GM10266 (cell line): ENCODE measurements around the gene CACNB1.
"Not testable (repeated sequence)": the region's sequence is repeated elsewhere in the genome, so short reads cannot be mapped to it uniquely, and the experiment has no call there.

Experiments used
- DNase-seq: peaks from one replicate; pipeline ENCODE4 v3.0.0; 2012; ENCODE audit errors: extremely low spot score
- TF ChIP-seq, protein P1 (sequence below): IDR thresholded peaks from 2 replicates; pipeline ENCODE4 v1.5.1; 2012; ENCODE audit warnings: mild to moderate bottlenecking, low read depth; ENCODE audit not compliant: control insufficient read depth, insufficient read depth; ENCODE audit errors: missing control alignments

CACNB1 gene

DNA sequence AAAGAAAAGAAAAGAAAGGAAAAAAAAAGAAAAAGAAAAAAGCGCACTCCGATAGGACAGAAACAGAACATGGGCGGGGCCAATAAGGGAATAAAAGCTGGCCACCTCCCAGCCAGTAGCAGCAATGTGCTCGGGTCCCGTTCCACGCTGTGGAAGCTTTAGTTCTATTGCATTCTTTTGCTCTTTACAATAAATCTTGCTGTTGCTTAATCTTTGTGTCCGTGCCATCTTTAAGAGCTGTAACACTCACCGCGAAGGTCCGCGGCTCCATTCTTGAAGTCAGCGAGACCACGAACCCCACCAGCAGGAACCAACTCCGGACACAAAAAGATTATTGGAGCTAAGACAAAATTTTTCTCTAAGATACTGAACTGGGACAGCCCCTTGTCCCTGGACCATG lies 28.4 kb downstream of the CACNB1 start:
- TF ChIP-seq, protein P1, sequence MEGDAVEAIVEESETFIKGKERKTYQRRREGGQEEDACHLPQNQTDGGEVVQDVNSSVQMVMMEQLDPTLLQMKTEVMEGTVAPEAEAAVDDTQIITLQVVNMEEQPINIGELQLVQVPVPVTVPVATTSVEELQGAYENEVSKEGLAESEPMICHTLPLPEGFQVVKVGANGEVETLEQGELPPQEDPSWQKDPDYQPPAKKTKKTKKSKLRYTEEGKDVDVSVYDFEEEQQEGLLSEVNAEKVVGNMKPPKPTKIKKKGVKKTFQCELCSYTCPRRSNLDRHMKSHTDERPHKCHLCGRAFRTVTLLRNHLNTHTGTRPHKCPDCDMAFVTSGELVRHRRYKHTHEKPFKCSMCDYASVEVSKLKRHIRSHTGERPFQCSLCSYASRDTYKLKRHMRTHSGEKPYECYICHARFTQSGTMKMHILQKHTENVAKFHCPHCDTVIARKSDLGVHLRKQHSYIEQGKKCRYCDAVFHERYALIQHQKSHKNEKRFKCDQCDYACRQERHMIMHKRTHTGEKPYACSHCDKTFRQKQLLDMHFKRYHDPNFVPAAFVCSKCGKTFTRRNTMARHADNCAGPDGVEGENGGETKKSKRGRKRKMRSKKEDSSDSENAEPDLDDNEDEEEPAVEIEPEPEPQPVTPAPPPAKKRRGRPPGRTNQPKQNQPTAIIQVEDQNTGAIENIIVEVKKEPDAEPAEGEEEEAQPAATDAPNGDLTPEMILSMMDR: no peak
- DNase-seq: no peak

DNA sequence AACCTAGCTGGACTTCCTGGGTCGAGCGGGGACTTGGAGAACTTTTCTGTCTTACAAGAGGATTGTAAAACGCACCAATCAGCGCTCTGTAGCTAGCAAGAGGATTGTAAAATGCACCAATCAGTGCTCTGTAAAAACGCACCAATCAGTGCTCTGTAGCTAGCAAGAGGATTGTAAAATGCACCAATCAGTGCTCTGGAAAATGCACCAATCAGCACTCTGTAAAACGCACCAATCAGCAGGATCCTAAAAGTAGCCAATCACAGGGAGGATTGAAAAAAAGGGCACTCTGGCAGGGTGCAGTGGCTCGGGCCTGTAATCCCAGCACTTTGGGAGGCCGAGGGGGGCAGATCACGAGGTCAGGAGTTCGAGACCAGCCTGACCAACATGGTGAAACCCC lies 29.0 kb downstream of the CACNB1 start:
- not testable (repeated sequence) for DNase-seq

DNA sequence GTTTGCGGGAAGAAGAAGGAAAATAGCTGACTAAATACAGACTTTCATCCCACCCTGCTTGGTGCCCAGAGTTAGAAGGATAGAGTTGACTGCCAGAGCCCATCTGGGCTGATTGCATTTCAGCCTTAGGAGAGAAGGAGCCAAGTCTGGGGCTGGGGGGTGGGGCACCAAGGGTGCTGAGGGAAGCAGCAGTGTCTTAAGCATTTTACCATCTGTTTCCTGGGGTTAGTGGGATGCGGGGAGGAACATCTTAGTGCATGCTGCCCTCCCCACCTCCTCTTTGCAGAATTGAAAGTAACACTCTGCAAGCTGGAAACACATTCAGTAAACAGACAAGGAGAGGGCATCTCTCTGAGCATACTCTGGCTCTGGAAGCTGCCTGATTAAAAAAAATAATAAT lies 30.0 kb downstream of the CACNB1 start:
- TF ChIP-seq, protein P1: no peak
- no peak for DNase-seq

DNA sequence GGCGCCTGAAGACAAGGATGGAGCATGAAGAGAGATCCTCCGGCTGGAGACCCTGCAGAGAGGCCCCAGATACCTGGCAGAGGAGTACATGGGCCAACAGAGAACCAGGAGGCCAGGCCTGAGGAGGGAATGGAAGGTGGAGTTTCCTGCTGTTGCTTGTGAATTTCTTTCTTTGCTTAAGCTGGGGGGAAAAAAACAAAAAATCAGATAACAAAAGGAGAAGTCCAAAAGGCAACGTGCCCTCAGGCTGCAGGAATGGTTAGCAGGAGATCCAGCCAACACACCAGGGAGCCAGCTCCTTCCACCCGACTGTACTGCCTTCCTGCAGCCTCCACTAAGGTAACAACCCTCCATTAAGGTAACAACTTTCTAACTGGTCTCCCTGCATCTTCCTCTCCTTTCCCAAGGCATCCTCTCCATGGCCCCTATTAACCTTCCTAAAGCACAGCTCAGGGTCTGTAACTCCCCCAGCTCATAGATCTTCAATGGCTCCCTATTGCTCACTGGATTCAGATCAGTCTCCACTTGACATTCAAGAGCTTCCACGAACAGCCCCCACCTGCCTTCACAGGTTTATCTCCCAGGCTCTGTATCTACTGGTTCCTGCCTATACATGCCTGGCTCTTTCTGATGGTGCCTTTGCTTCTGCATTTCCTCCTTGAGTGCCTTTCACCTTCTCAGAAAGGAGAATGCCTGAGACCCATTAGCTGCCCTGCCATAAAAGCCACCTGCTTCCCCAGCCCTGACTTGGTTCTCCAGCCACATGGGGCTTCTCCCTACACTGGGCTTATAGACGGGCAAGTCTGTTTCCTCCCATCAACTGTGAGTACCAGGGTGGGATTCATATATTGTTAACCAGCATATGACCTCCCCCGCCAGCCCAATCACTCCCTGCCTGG lies 30.8 kb downstream of the CACNB1 start:
- no peak for DNase-seq
- TF ChIP-seq, protein P1: no peak

DNA sequence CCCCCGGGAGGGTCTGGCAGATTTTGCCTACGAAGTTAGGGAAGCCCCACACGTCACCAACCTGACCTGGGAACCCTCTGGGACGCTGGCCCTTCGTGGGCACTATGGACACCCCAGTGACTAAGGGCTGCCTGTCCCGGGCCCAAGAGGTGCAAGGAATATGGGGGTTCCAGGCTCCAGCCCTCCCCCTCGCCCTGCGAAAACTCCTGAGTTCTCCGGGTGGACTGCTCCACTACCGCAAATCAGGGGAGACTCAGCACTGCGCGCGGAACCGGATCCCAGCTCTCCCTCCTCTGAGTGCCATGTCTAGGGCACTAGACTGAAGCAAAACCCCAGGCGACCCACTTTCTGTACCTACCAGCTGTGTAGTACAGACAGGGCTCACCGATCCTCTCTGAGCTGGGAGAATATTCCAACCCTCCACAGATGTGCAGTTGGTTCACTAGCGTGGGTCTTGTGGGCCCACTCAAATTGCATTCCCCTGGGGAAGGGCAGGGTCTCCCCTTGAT lies 31.6 kb downstream of the CACNB1 start, which contains the start of gene ARL5C:
Gene ARL5C, minus strand, starts transcription at position 321 of the 509 bp plus-strand sequence. CDS start 401 bp downstream, outside the sequence.
- TF ChIP-seq, protein P1: no peak
- no peak for DNase-seq

DNA sequence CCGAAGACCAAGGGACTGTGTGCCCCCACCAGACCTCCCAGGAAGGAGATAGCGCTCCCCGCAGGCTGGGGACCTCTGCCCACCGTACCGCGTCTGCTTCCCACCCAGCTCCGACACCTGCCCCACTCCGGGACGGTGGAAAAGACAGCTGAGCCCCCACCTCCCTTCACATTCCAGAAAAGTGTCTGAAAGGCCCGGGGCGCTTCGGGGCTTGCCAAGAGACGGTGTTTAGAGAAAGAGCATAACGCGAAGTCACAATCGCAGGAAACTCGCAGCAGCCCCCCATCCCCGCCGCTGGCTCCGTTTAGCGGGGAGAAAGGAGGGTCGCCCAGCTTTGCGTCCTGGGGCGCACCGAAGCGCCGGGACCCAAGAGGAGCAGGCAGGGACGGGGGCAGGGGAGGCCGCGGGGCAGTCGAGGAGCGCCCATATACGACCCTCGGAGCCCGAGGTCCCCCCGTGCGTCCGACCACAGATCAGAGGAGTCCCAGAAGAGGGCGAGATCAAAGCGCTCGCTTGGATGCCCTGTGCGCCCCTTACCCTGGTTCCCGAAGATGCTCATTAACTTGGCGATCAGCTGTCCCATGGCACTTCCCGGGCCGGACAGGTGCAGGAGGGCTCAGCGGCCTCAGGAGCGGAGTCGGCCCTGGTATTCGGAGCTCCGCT lies 32.2 kb downstream of the CACNB1 start:
- TF ChIP-seq, protein P1: no peak
- DNase-seq: no peak

DNA sequence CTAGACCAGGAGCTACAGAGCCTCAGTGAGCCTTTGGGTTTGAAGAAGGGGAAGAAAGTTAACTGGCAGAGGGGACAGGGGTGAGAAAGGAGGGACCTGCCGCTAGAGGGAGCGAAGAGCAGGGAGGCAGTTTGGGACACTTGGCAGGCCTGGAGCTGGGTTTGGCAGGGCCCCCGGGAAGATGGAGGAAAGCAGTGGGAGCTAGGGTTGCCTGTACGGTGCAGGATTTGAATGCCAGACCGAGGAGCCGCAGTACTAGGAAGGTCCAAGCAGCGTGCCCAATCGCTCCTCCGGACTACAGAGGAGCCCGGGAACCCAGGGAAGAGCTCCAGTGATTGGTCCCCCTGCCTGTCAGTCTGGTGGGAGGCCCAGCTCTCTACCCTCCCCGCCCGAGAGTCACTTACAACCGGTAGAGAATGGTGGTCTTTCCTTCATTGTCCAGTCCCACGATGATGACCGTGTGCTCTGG lies 32.8 kb downstream of the CACNB1 start:
- TF ChIP-seq, protein P1: peak; percentile 74
- peak; percentile 96 for DNase-seq
